Suprapubic skin (tissue), 4 donors: Measurements from ENCODE around the gene SPECC1L. TPM values are rescaled to one million over a fixed set of nuclear protein-coding genes. Genes with fewer than 3 reads are reported as not detected.
"Not testable (repeated sequence)": the region's sequence is repeated elsewhere in the genome, so short reads cannot be mapped to it uniquely, and the experiment has no call there.

Experiments
- DNase-seq, 2 donors: peaks; one replicate each; pipeline ENCODE4 v3.0.0-alpha.2; 2019; ENCODE audit warnings: low spot score in 2 of 2
- H3K27ac ChIP-seq: fragments of 200-600 bp; sonication (generic); one replicate; pipeline ENCODE4 v1.5.1; 2019
- H3K27me3 ChIP-seq: fragments of 200-600 bp; sonication (generic); one replicate; pipeline ENCODE4 v1.5.1; 2019
- H3K36me3 ChIP-seq: fragments of 200-600 bp; sonication (generic); one replicate; pipeline ENCODE4 v1.5.1; 2019
- H3K4me1 ChIP-seq: fragments of 200-600 bp; sonication (generic); one replicate; pipeline ENCODE4 v1.5.1; 2019
- H3K4me3 ChIP-seq: fragments of 200-600 bp; sonication (generic); one replicate; pipeline ENCODE4 v1.5.1; 2019; ENCODE audit warnings: mild to moderate bottlenecking
- H3K9me3 ChIP-seq: fragments of 200-600 bp; sonication (generic); one replicate; pipeline ENCODE4 v1.5.1; 2019
- CTCF ChIP-seq, 2 donors: fragments of 200-600 bp in 1 of 2; fragments of 450-650 bp in 1 of 2; sonication (generic) in 1 of 2; IDR thresholded peaks; one replicate each; pipeline ENCODE4 v1.5.1; 2016 to 2019; ENCODE audit warnings: antibody characterized with exemption in 2 of 2, mild to moderate bottlenecking in 1 of 2, moderate library complexity in 1 of 2
- EP300 ChIP-seq: sonication (generic); formaldehyde crosslinking; IDR thresholded peaks from one replicate; pipeline ENCODE4 v1.6.1; 2017; ENCODE audit warnings: antibody characterized with exemption
- POLR2A ChIP-seq, 2 donors: fragments of 450-650 bp; IDR thresholded peaks; one replicate each; pipeline ENCODE4 v1.6.1; 2017; ENCODE audit warnings: antibody characterized with exemption in 2 of 2, mild to moderate bottlenecking in 2 of 2, moderate library complexity in 2 of 2
- POLR2AphosphoS5 ChIP-seq, 3 donors: sonication (generic); formaldehyde crosslinking; IDR thresholded peaks; one replicate each; pipeline ENCODE4 v1.6.1; 2017; ENCODE audit warnings: antibody characterized with exemption in 3 of 3
- WGBS: methylation state at CpG from one replicate; pipeline ENCODE4 v1.1.5; 2018; 5-methylcytosine and 5-hydroxymethylcytosine counted together
- total RNA-seq, 4 donors: library from RNA; depleted of rRNA; stranded (reverse); fragments of >200 nt; gene quantifications; one replicate each; pipeline ENCODE4 v1.1.0, GENCODE V29; 2016

The SPECC1L gene
- total RNA-seq, 4 donors from 2014 or later, result 15.7 to 28.5 (median 21.4) TPM

GRCh38 chr22:24289741-24290163 is 19.1 kb downstream of the SPECC1L start:
- TF ChIP-seq POLR2A (IDR thresholded peaks at IDR 0.05), result no peak
- no peak for TF ChIP-seq CTCF (IDR thresholded peaks at IDR 0.05)
- no peak for TF ChIP-seq POLR2AphosphoS5 (IDR thresholded peaks at IDR 0.05)
- no peak for TF ChIP-seq EP300
- Histone ChIP-seq H3K27ac (peak overlapping the region; percentile 49), H3K9me3 (no peaks in the 10 kb centered on the region), H3K4me3 (no peak overlapping the region), H3K4me1 (peaks cover 43% of the 10 kb centered on the region), H3K36me3 (no peaks in the 10 kb centered on the region), H3K27me3 (no peaks in the 10 kb centered on the region)
- DNase-seq, result no peak
- WGBS, result 36% methylated on average over 4 of the region's 4 CpGs

GRCh38 chr22:24290459-24290858 is 19.8 kb downstream of the SPECC1L start:
- DNase-seq, result no peak
- no peaks in the 10 kb centered on the region for H3K36me3 ChIP-seq
- H3K9me3 ChIP-seq, result no peaks in the 10 kb centered on the region
- peak overlapping the region; percentile 49 for H3K27ac ChIP-seq
- no peak overlapping the region for H3K4me3 ChIP-seq
- peaks cover 36% of the 10 kb centered on the region for H3K4me1 ChIP-seq
- TF ChIP-seq POLR2AphosphoS5 (IDR thresholded peaks at IDR 0.05), result no peak
- TF ChIP-seq EP300, result no peak
- TF ChIP-seq CTCF (IDR thresholded peaks at IDR 0.05), result no peak
- TF ChIP-seq POLR2A (IDR thresholded peaks at IDR 0.05), result no peak
- H3K27me3 ChIP-seq, result no peaks in the 10 kb centered on the region

- Histone ChIP-seq H3K36me3 (no peaks in the 10 kb centered on the region), H3K9me3 (no peaks in the 10 kb centered on the region), H3K27me3 (no peaks in the 10 kb centered on the region), H3K4me1 (peaks cover 32% of the 10 kb centered on the region), H3K4me3 (no peak overlapping the region), H3K27ac (no peak overlapping the region)
- no peak for TF ChIP-seq POLR2A (IDR thresholded peaks at IDR 0.05)
- no peak for TF ChIP-seq POLR2AphosphoS5 (IDR thresholded peaks at IDR 0.05)
- no peak for TF ChIP-seq EP300
- TF ChIP-seq CTCF (IDR thresholded peaks at IDR 0.05), result no peak
- no peak for DNase-seq
- 88% methylated on average over 3 of the region's 3 CpGs for WGBS
Observed at GRCh38 chr22:24291515-24292201, 21.0 kb downstream of the SPECC1L start.

GRCh38 chr22:24292202-24292830 is 21.7 kb downstream of the SPECC1L start:
- H3K27me3 ChIP-seq, H3K4me3 ChIP-seq, H3K9me3 ChIP-seq, H3K36me3 ChIP-seq, H3K27ac ChIP-seq, DNase-seq: not testable (repeated sequence)
- H3K4me1 ChIP-seq, result peaks cover 32% of the 10 kb centered on the region
- 100% methylated on average over 1 of the region's 3 CpGs for WGBS

- H3K4me1 ChIP-seq, result peaks cover 25% of the 10 kb centered on the region
- not testable (repeated sequence) for H3K36me3 ChIP-seq, H3K4me3 ChIP-seq, DNase-seq, H3K9me3 ChIP-seq, H3K27ac ChIP-seq, H3K27me3 ChIP-seq
- WGBS, result 39% methylated on average over 1 of the region's 1 CpG
Observed at GRCh38 chr22:24294913-24295312, 24.3 kb downstream of the SPECC1L start.

- WGBS, result 68% methylated on average over 4 of the region's 4 CpGs
- H3K27ac ChIP-seq, result not testable (repeated sequence)
- peaks cover 31% of the 10 kb centered on the region for H3K4me1 ChIP-seq
Observed at GRCh38 chr22:24298497-24299155, 28.0 kb downstream of the SPECC1L start.

GRCh38 chr22:24300522-24300921 is 29.9 kb downstream of the SPECC1L start:
- not testable (repeated sequence) for H3K27ac ChIP-seq

More at GRCh38 chr22:24298497-24299155, 28.0 kb downstream of the SPECC1L start:
- not testable (repeated sequence) for DNase-seq, H3K4me3 ChIP-seq, H3K9me3 ChIP-seq, H3K36me3 ChIP-seq, H3K27me3 ChIP-seq

More at GRCh38 chr22:24300522-24300921, 29.9 kb downstream of the SPECC1L start:
- not testable (repeated sequence) for H3K27me3 ChIP-seq, H3K9me3 ChIP-seq, H3K36me3 ChIP-seq, DNase-seq, H3K4me3 ChIP-seq
- 85% methylated on average over 1 of the region's 1 CpG for WGBS
- H3K4me1 ChIP-seq, result peaks cover 45% of the 10 kb centered on the region
